ENCODE measurements around the gene CCDC61.
A peak's percentile ranks its signal among the peaks of the same experiment; 100 is the strongest.

The CCDC61 gene

GRCh38 chr19:45994998-45995714 lies at the start of gene CCDC61:
Gene CCDC61 (plus strand): TSS chr19:45995467. CDS start chr19:46003019, 7,552 bp downstream.
- Histone ChIP-seq H3K4me3 (ENCODE audit: low read depth, low read length, poor library complexity, severe bottlenecking) (peak within 1 kb of the TSS; percentile 79), H3K9ac (ENCODE audit: low read length) (peak within 1 kb of the TSS; percentile 81), H3K9me3 (ENCODE audit: low read length) (no peaks in the 10 kb centered on the region), H3K4me1 (ENCODE audit: insufficient read depth, low read length, severe bottlenecking) (peaks cover 27% of the 10 kb centered on the region), H3K9me2 (ENCODE audit: low read depth, low read length) (no peaks in the 10 kb centered on the region), H2AFZ (ENCODE audit: low read length) (peak within 1 kb of the TSS; percentile 89), H3K79me2 (ENCODE audit: insufficient read depth, low read length) (no peaks in the 10 kb centered on the region), H3F3A (ENCODE audit: insufficient read depth, low read length) (no peaks in the 10 kb centered on the region), H3K27me3 (ENCODE audit: insufficient read depth, low read length) (no peaks in the 10 kb centered on the region), H4K20me1 (ENCODE audit: insufficient read depth, low read length) (no peaks in the 10 kb centered on the region), H3K27ac (ENCODE audit: low read depth, low read length, poor library complexity, severe bottlenecking) (no peak within 1 kb of the TSS), H3K36me3 (ENCODE audit: insufficient read depth, low read length) (peaks cover 14% of the 10 kb centered on the region), H3K4me2 (ENCODE audit: low read length) (peak within 1 kb of the TSS; percentile 79)
- TF ChIP-seq CTCF (IDR thresholded peaks at IDR 0.05; ENCODE audit: low read length) (no peak), EZH2 (IDR thresholded peaks at IDR 0.05; ENCODE audit: borderline replicate concordance, low read length) (no peak)

GRCh38 chr19:45947926-45948325 lies 47.3 kb upstream of the CCDC61 start:
- no peak for TF ChIP-seq EZH2 (IDR thresholded peaks at IDR 0.05; ENCODE audit: borderline replicate concordance, low read length)
- TF ChIP-seq CTCF (IDR thresholded peaks at IDR 0.05; ENCODE audit: low read length) = no peak
- 0 out of 2 replicates have a peak, but pooled peaks cover 4% of the 10 kb centered on the region for H3K27me3 ChIP-seq (ENCODE audit: insufficient read depth, low read length)
- no peaks in the 10 kb centered on the region for H3K9me2 ChIP-seq (ENCODE audit: low read depth, low read length)
- H3K4me2 ChIP-seq (ENCODE audit: low read length) = no peak overlapping the region
- no peak overlapping the region for H3K4me3 ChIP-seq (ENCODE audit: low read depth, low read length, poor library complexity, severe bottlenecking)
- H3K79me2 ChIP-seq (ENCODE audit: insufficient read depth, low read length) = no peaks in the 10 kb centered on the region
- H3K36me3 ChIP-seq (ENCODE audit: insufficient read depth, low read length) = no peaks in the 10 kb centered on the region
- no peaks in the 10 kb centered on the region for H3F3A ChIP-seq (ENCODE audit: insufficient read depth, low read length)
- no peak overlapping the region for H2AFZ ChIP-seq (ENCODE audit: low read length)
- no peak overlapping the region for H3K9ac ChIP-seq (ENCODE audit: low read length)
- H3K9me3 ChIP-seq (ENCODE audit: low read length) = no peaks in the 10 kb centered on the region
- H3K4me1 ChIP-seq (ENCODE audit: insufficient read depth, low read length, severe bottlenecking) = no peaks in the 10 kb centered on the region
- no peak overlapping the region for H3K27ac ChIP-seq (ENCODE audit: low read depth, low read length, poor library complexity, severe bottlenecking)
- H4K20me1 ChIP-seq (ENCODE audit: insufficient read depth, low read length) = no peaks in the 10 kb centered on the region

- H3K4me1 ChIP-seq (ENCODE audit: insufficient read depth, low read length, severe bottlenecking) = no peaks in the 10 kb centered on the region
- H3K4me2 ChIP-seq (ENCODE audit: low read length) = no peak overlapping the region
- no peaks in the 10 kb centered on the region for H4K20me1 ChIP-seq (ENCODE audit: insufficient read depth, low read length)
- no peak overlapping the region for H3K9ac ChIP-seq (ENCODE audit: low read length)
- no peaks in the 10 kb centered on the region for H3K36me3 ChIP-seq (ENCODE audit: insufficient read depth, low read length)
- no peaks in the 10 kb centered on the region for H3K79me2 ChIP-seq (ENCODE audit: insufficient read depth, low read length)
- H3K27me3 ChIP-seq (ENCODE audit: insufficient read depth, low read length) = 0 out of 2 replicates have a peak, but pooled peaks cover 4% of the 10 kb centered on the region
- no peaks in the 10 kb centered on the region for H3K9me2 ChIP-seq (ENCODE audit: low read depth, low read length)
- no peaks in the 10 kb centered on the region for H3F3A ChIP-seq (ENCODE audit: insufficient read depth, low read length)
- no peak overlapping the region for H3K27ac ChIP-seq (ENCODE audit: low read depth, low read length, poor library complexity, severe bottlenecking)
- H3K9me3 ChIP-seq (ENCODE audit: low read length) = no peaks in the 10 kb centered on the region
- H3K4me3 ChIP-seq (ENCODE audit: low read depth, low read length, poor library complexity, severe bottlenecking) = no peak overlapping the region
- H2AFZ ChIP-seq (ENCODE audit: low read length) = no peak overlapping the region
- TF ChIP-seq CTCF (IDR thresholded peaks at IDR 0.05; ENCODE audit: low read length) (no peak), EZH2 (IDR thresholded peaks at IDR 0.05; ENCODE audit: borderline replicate concordance, low read length) (no peak)
Observed at GRCh38 chr19:45952341-45952685, 43.0 kb upstream of the CCDC61 start.
